GM12878 (cell line): ENCODE measurements around the gene B4GALT5.

ENCODE experiments used
- CHD2 ChIP-seq: IDR thresholded peaks from 2 replicates; pipeline ENCODE4 v1.6.1; 2011; ENCODE audit warnings: low read depth, low read length, improper control_type of control experiment, borderline replicate concordance
- CTCF ChIP-seq, 3 experiments: IDR thresholded peaks in 2 of 3; conservative IDR thresholded peaks in 1 of 3; 2 replicates each; pipeline ENCODE4 v1.5.1; 2011; ENCODE audit warnings: low read depth in 3 of 3, low read length in 3 of 3, mild to moderate bottlenecking in 3 of 3, control low read depth in 2 of 3, moderate library complexity in 2 of 3, inconsistent platforms in 1 of 3, mixed read lengths in 1 of 3; ENCODE audit not compliant: control insufficient read depth in 2 of 3, insufficient read depth in 1 of 3; ENCODE audit errors: extremely low read depth in 1 of 3
- IRF3 ChIP-seq: fragments of 450-650 bp; IDR thresholded peaks from 2 replicates; pipeline ENCODE4 v1.6.1; 2014; ENCODE audit warnings: mild to moderate bottlenecking
- KDM1A ChIP-seq: fragments of 200-600 bp; sonication (generic); IDR thresholded peaks from 2 replicates; pipeline ENCODE4 v1.6.1; 2016; ENCODE audit warnings: borderline replicate concordance
- MAX ChIP-seq: IDR thresholded peaks from 2 replicates; pipeline ENCODE4 v1.6.1; 2012; ENCODE audit warnings: low read depth, low read length, improper control_type of control experiment
- ZNF274 ChIP-seq: IDR thresholded peaks from one replicate; pipeline ENCODE4 v1.8.0; 2011; ENCODE audit not compliant: insufficient read length, insufficient read depth
- ZSCAN29 ChIP-seq: fragments of 450-650 bp; IDR thresholded peaks from 2 replicates; pipeline ENCODE4 v1.6.1; 2017; ENCODE audit warnings: mild to moderate bottlenecking, moderate library complexity

GRCh38 chr20:49750611-49751396, 37.1 kb upstream of the B4GALT5 start:
- TF ChIP-seq KDM1A: no peak
- no peak for TF ChIP-seq ZNF274
- peak; percentile 77 for TF ChIP-seq MAX
- no peak for TF ChIP-seq CHD2
- TF ChIP-seq IRF3: no peak
- no peak for TF ChIP-seq CTCF (IDR thresholded peaks at IDR 0.05 in 2 of 3, conservative IDR thresholded peaks at IDR 0.05 in 1 of 3; ENCODE audit: control insufficient read depth in 2 of 3, extremely low read depth in 1 of 3, insufficient read depth in 1 of 3, low read depth in 3 of 3, low read length in 3 of 3)
- TF ChIP-seq ZSCAN29: no peak
